Activated CD4-positive, alpha-beta T cell treated with anti-CD3 and anti-CD28 coated beads, Interleukin-2, amount 50 U/mL, for 4 hours (primary cell): Measurements from ENCODE around the gene CCDC141.

Source experiments
- DNase-seq, 2 experiments: peaks; one replicate each; pipeline ENCODE4 v3.0.0-alpha.2; 2020

CCDC141 gene

GRCh38 chr2:178819992-178820391 lies 229.9 kb downstream of the CCDC141 start:
- no peak for DNase-seq

GRCh38 chr2:178819147-178819875 lies 230.6 kb downstream of the CCDC141 start:
- DNase-seq = no peak

- no peak for DNase-seq
These were observed 238.0 kb downstream of the CCDC141 start for GRCh38 chr2:178811901-178812300.

GRCh38 chr2:178811045-178811444 lies 238.9 kb downstream of the CCDC141 start:
- no peak for DNase-seq

- DNase-seq = no peak
These were observed 239.5 kb downstream of the CCDC141 start for GRCh38 chr2:178810422-178810821.

- no peak for DNase-seq
These were observed 242.5 kb downstream of the CCDC141 start, which contains the start of gene TTN for GRCh38 chr2:178807227-178808008. TTN (minus strand) TSS chr2:178807423; CDS start chr2:178804642, 2,781 bp downstream.

GRCh38 chr2:178806543-178806942 lies 243.4 kb downstream of the CCDC141 start:
- no peak for DNase-seq

- DNase-seq = no peak
These were observed 244.5 kb downstream of the CCDC141 start for GRCh38 chr2:178805457-178805856.

- DNase-seq = no peak
These were observed 245.1 kb downstream of the CCDC141 start for GRCh38 chr2:178804791-178805190.

GRCh38 chr2:178800510-178800909 lies 249.4 kb downstream of the CCDC141 start:
- DNase-seq = no peak

- no peak for DNase-seq
These were observed 250.6 kb downstream of the CCDC141 start for GRCh38 chr2:178799305-178799704.

GRCh38 chr2:178796079-178796677 lies 253.8 kb downstream of the CCDC141 start:
- no peak for DNase-seq

- no peak for DNase-seq
These were observed 262.0 kb downstream of the CCDC141 start for GRCh38 chr2:178787934-178788333.

- no peak for DNase-seq
These were observed 262.8 kb downstream of the CCDC141 start for GRCh38 chr2:178787155-178787554.

- DNase-seq = no peak
These were observed 266.0 kb downstream of the CCDC141 start for GRCh38 chr2:178783889-178784288.

- DNase-seq = no peak
These were observed 267.7 kb downstream of the CCDC141 start for GRCh38 chr2:178782236-178782635.
